NCI-H1417 (cell line): Measurements from ENCODE around the gene ZNF397.

ENCODE experiments used
- DNase-seq, 3 experiments: peaks; one replicate each; lab custom pipeline; 2025; lab: John Stamatoyannopoulos, UW

ZNF397 gene

GRCh38 chr18:35290094-35290735, 49.4 kb downstream of the ZNF397 start, which contains the start of gene ZSCAN30:
Gene ZSCAN30 (minus strand): TSS chr18:35290229. CDS start chr18:35264352, 25,877 bp downstream.
- DNase-seq, result peak; percentile 89 to 98 (median 97)

GRCh38 chr18:35291166-35291565, 50.3 kb downstream of the ZNF397 start:
- DNase-seq, result no peak

- DNase-seq, result no peak
Observed at GRCh38 chr18:35296060-35296459, 55.2 kb downstream of the ZNF397 start.

- DNase-seq, result no peak
Observed at GRCh38 chr18:35303610-35304009, 62.8 kb downstream of the ZNF397 start.

- no peak for DNase-seq
Observed at GRCh38 chr18:35306588-35307250, 65.9 kb downstream of the ZNF397 start.
